CD14-positive monocyte (primary cell): ENCODE results near the gene SLCO2B1. TPM values are rescaled to one million over a fixed set of nuclear protein-coding genes. Genes with fewer than 3 reads are reported as not detected.

Source experiments
- DNase-seq, 3 donors: peaks; one replicate each; pipeline ENCODE4 v3.0.0-alpha.2; 2011 to 2022
- H2AFZ ChIP-seq: 2 replicates; pipeline ENCODE4 v1.6.0; 2012; ENCODE audit warnings: mild to moderate bottlenecking, low read depth, low read length, inconsistent platforms; ENCODE audit not compliant: insufficient read depth, poor library complexity, severe bottlenecking
- H3K27ac ChIP-seq, 2 donors: 1 replicate in 1 of 2; 2 replicates in 1 of 2; pipeline ENCODE4 v1.5.1; 2012 to 2013; ENCODE audit warnings: low read length in 2 of 2, control low read depth in 1 of 2, inconsistent platforms in 1 of 2, low read depth in 1 of 2, mild to moderate bottlenecking in 1 of 2
- H3K27me3 ChIP-seq, 2 donors: one replicate each; pipeline versions ENCODE4 v1.6.0 to v1.6.1; 2011 to 2013; ENCODE audit warnings: low read length in 2 of 2; ENCODE audit not compliant: control insufficient read depth in 2 of 2, insufficient read depth in 2 of 2
- H3K36me3 ChIP-seq, 2 donors: replicated peaks in 1 of 2; 1 replicate in 1 of 2; 2 replicates in 1 of 2; pipeline versions ENCODE4 v1.5.1 to v1.6.1; 2012 to 2013; ENCODE audit warnings: low read length in 2 of 2, control low read depth in 1 of 2, inconsistent platforms in 1 of 2, mild to moderate bottlenecking in 1 of 2; ENCODE audit not compliant: insufficient read depth in 2 of 2, control insufficient read depth in 1 of 2
- H3K4me1 ChIP-seq, 2 donors: 1 replicate in 1 of 2; 2 replicates in 1 of 2; pipeline versions ENCODE4 v1.5.1 to v1.6.1; 2012 to 2013; ENCODE audit warnings: low read length in 2 of 2, control low read depth in 1 of 2, inconsistent platforms in 1 of 2, mild to moderate bottlenecking in 1 of 2, moderate library complexity in 1 of 2; ENCODE audit not compliant: insufficient read depth in 2 of 2, control insufficient read depth in 1 of 2
- H3K4me2 ChIP-seq: replicated peaks from 2 replicates; pipeline ENCODE3; 2012; ENCODE audit warnings: low read length, moderate library complexity, mild to moderate bottlenecking; ENCODE audit not compliant: poor library complexity, severe bottlenecking; ENCODE audit errors: extremely low read depth
- H3K4me3 ChIP-seq, 3 experiments: fragments of 200-600 bp in 1 of 3; sonication (generic) in 1 of 3; replicated peaks in 1 of 3; 1 replicate in 2 of 3; 2 replicates in 1 of 3; pipeline ENCODE4 v1.5.1; 2011 to 2013; ENCODE audit warnings: low read length in 3 of 3, mild to moderate bottlenecking in 3 of 3, control low read depth in 2 of 3, low read depth in 2 of 3, inconsistent platforms in 1 of 3, moderate library complexity in 1 of 3
- H3K79me2 ChIP-seq: 2 replicates; pipeline ENCODE4 v1.6.0; 2012; ENCODE audit warnings: mild to moderate bottlenecking, control low read depth, inconsistent platforms, low read length, moderate library complexity; ENCODE audit not compliant: insufficient read depth
- H3K9ac ChIP-seq: 2 replicates; pipeline ENCODE4 v1.6.0; 2017; ENCODE audit warnings: low read length, mild to moderate bottlenecking; ENCODE audit not compliant: insufficient read depth, poor library complexity, severe bottlenecking
- H3K9me3 ChIP-seq, 2 donors: replicated peaks in 1 of 2; 1 replicate in 1 of 2; 2 replicates in 1 of 2; pipeline versions ENCODE4 v1.5.1 to v1.6.1; 2012 to 2013; ENCODE audit warnings: low read length in 2 of 2, control low read depth in 1 of 2; ENCODE audit not compliant: control insufficient read depth in 1 of 2, insufficient read depth in 1 of 2
- H4K20me1 ChIP-seq: 2 replicates; pipeline ENCODE4 v1.6.0; 2012; ENCODE audit warnings: mild to moderate bottlenecking, low read length, control low read depth, moderate library complexity; ENCODE audit not compliant: insufficient read depth
- H3K27ac Mint-ChIP-seq, 7 donors: one replicate each; pipeline ENCODE4 v1.8.0; 2020; ENCODE audit warnings: mild to moderate bottlenecking in 7 of 7, mixed read lengths in 7 of 7, moderate library complexity in 6 of 7, inconsistent platforms in 2 of 7
- H3K27me3 Mint-ChIP-seq, 3 donors: one replicate each; pipeline ENCODE4 v1.8.0; 2021 to 2022; ENCODE audit warnings: low read depth in 3 of 3, mild to moderate bottlenecking in 3 of 3, mixed read lengths in 3 of 3, moderate library complexity in 3 of 3, inconsistent platforms in 1 of 3
- H3K36me3 Mint-ChIP-seq, 2 donors: one replicate each; pipeline ENCODE4 v1.8.0; 2020; ENCODE audit warnings: mixed read lengths in 2 of 2, inconsistent platforms in 1 of 2, mild to moderate bottlenecking in 1 of 2
- H3K4me1 Mint-ChIP-seq: one replicate; pipeline ENCODE4 v1.8.0; 2020; ENCODE audit warnings: mild to moderate bottlenecking, mixed read lengths
- H3K4me3 Mint-ChIP-seq, 2 donors: one replicate each; pipeline ENCODE4 v1.8.0; 2020; ENCODE audit warnings: mild to moderate bottlenecking in 2 of 2, mixed read lengths in 2 of 2, moderate library complexity in 1 of 2
- H3K9me3 Mint-ChIP-seq, 7 donors: one replicate each; pipeline ENCODE4 v1.8.0; 2020 to 2022; ENCODE audit warnings: mixed read lengths in 7 of 7, mild to moderate bottlenecking in 6 of 7, moderate library complexity in 6 of 7, inconsistent platforms in 2 of 7
- WGBS: methylation state at CpG from one replicate; pipeline ENCODE4 v1.1.5; 2013; ENCODE audit warnings: missing lambda C conversion rate; ENCODE audit not compliant: insufficient coverage; 5-methylcytosine and 5-hydroxymethylcytosine counted together
- intact Hi-C, 2 donors: fragments of 100-400 bp; cut with micrococcal nuclease; formaldehyde crosslinking; loops; one replicate each; pipeline versions ENCODE4 v1.15.0 to v1.15.1; 2023
- polyA plus RNA-seq, 3 donors: library from polyadenylated mRNA; depleted of rRNA in 1 of 3; unstranded in 2 of 3; stranded (reverse) in 1 of 3; fragments of 300-500 nt in 2 of 3; fragments of >200 nt in 1 of 3; fragmentation: Illumina TruSeq in 2 of 3; gene quantifications; 1 replicate in 2 of 3; 2 replicates in 1 of 3; pipeline ENCODE4 v1.2.3, GENCODE V29; 2012 to 2021
- TF ChIP-seq, protein P1 (sequence below): fragments of 200-600 bp; IDR thresholded peaks from one replicate; pipeline ENCODE4 v1.8.0; 2022; ENCODE audit warnings: antibody characterized with exemption, mild to moderate bottlenecking

SLCO2B1 gene
- polyA plus RNA-seq, 3 donors: 0.13 to 0.47 TPM; not detected in 1

DNA sequence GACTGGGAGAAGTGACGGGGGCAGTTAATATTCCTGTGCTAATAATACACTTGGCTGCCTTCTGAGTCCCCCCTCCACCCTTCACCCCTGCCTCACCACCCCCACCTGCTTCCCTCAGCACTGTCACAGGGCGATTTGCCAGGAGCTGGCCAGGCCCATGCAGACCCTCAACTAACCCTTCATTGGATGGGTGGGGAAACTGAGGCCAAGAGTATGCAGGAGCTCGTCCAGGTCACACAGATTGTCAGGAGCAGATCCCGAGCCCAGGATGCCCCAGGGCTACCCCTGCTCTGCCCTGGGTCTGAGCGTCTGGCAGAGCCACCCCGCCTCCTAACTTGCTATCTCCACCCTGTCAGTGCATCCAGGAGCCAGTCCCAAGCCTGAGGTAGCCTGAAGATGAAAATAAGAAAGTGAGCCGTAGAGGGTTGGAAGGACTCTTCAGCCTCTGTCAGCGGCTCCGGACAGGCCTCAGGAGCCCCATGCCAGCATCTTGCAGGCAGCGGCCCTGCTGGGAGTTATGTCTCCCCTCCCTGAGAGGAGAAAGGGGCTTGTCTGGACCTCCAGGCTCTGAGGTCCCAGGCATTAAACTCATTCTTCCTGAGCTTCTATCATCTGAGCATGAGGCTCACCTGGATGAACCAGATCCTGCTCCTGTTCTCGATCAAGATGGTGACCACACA, 95.9 kb downstream of the SLCO2B1 start:
- no peak overlapping the region for H3K4me3 Mint-ChIP-seq
- Histone ChIP-seq H3K79me2 (no peaks in the 10 kb centered on the region), H2AFZ (no peak overlapping the region), H3K4me2 (no peak overlapping the region), H3K27me3 (peaks cover 27 to 34% of the 10 kb centered on the region in 2 donors), H3K9ac (no peak overlapping the region), H3K4me3 (no peak overlapping the region), H3K36me3 (no peaks in the 10 kb centered on the region), H4K20me1 (no peaks in the 10 kb centered on the region), H3K27ac (no peak overlapping the region), H3K4me1 (peaks cover 4 to 6% of the 10 kb centered on the region in 2 donors), H3K9me3 (peaks cover 0 to 4% of the 10 kb centered on the region in 2 donors)
- no peak for DNase-seq
- WGBS: 91% methylated on average over 8 of the region's 11 CpGs
- peaks cover 42 to 55% (median 48%) of the 10 kb centered on the region in 3 donors for H3K27me3 Mint-ChIP-seq
- peaks cover 4 to 6% of the 10 kb centered on the region in 2 donors for H3K36me3 Mint-ChIP-seq
- no peak overlapping the region for H3K27ac Mint-ChIP-seq
- H3K4me1 Mint-ChIP-seq: peaks cover 5% of the 10 kb centered on the region
- TF ChIP-seq, protein P1, sequence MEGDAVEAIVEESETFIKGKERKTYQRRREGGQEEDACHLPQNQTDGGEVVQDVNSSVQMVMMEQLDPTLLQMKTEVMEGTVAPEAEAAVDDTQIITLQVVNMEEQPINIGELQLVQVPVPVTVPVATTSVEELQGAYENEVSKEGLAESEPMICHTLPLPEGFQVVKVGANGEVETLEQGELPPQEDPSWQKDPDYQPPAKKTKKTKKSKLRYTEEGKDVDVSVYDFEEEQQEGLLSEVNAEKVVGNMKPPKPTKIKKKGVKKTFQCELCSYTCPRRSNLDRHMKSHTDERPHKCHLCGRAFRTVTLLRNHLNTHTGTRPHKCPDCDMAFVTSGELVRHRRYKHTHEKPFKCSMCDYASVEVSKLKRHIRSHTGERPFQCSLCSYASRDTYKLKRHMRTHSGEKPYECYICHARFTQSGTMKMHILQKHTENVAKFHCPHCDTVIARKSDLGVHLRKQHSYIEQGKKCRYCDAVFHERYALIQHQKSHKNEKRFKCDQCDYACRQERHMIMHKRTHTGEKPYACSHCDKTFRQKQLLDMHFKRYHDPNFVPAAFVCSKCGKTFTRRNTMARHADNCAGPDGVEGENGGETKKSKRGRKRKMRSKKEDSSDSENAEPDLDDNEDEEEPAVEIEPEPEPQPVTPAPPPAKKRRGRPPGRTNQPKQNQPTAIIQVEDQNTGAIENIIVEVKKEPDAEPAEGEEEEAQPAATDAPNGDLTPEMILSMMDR: no peak
- peaks cover 0 to 14% (median 5%) of the 10 kb centered on the region in 7 donors for H3K9me3 Mint-ChIP-seq
- intact Hi-C loops: loop anchor here (5.0 kb wide), 3 partner anchors 105 to 320 kb away; no protein-coding TSS in a partner anchor

DNA sequence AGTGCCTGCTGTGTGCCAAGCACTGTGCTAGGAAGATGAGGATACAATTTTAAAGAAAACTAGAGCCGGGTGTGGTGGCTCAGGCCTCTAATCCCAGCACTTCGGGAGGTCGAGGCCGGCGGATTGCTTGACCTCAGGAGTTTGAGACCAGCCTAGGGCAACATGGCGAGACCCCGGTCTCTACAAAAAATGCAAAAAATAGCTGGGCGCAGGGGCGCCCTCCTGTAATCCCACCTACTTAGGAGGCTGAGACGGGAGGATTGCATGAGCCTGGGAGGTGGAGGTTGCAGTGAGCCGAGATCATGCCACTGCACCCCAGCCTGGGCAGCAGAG, 98.0 kb downstream of the SLCO2B1 start:
- no peak for DNase-seq
- Histone ChIP-seq H2AFZ (no peak overlapping the region), H3K4me2 (no peak overlapping the region), H3K79me2 (no peaks in the 10 kb centered on the region), H3K36me3 (no peaks in the 10 kb centered on the region), H3K4me1 (no peaks in the 10 kb centered on the region), H3K9me3 (peaks cover 0 to 4% of the 10 kb centered on the region in 2 donors), H3K4me3 (no peak overlapping the region), H4K20me1 (no peaks in the 10 kb centered on the region), H3K27me3 (peaks cover 14 to 15% of the 10 kb centered on the region in 2 donors), H3K27ac (no peak overlapping the region), H3K9ac (no peak overlapping the region)
- intact Hi-C loops: loop anchor here (2.0 to 5.0 kb wide), 5 partner anchors 106 to 322 kb away; no protein-coding TSS in a partner anchor
- no peak overlapping the region for H3K4me3 Mint-ChIP-seq
- no peak overlapping the region for H3K27ac Mint-ChIP-seq
- peaks cover 0 to 13% (median 6%) of the 10 kb centered on the region in 7 donors for H3K9me3 Mint-ChIP-seq
- no peaks in the 10 kb centered on the region for H3K36me3 Mint-ChIP-seq
- H3K27me3 Mint-ChIP-seq: peaks cover 26 to 40% (median 29%) of the 10 kb centered on the region in 3 donors
- TF ChIP-seq, protein P1: peak; percentile 73
- WGBS: 17% methylated on average over 5 of the region's 11 CpGs
- no peaks in the 10 kb centered on the region for H3K4me1 Mint-ChIP-seq
